ENCODE measurements around the gene OR5H2. TPM values are rescaled to one million over a fixed set of nuclear protein-coding genes. Genes with fewer than 3 reads are reported as not detected.

OR5H2 gene
- total RNA-seq, 1 donor from 2014 or later, result not detected

GRCh38 chr3:98322101-98322500, 39.8 kb downstream of the OR5H2 start:
- Mint-ChIP-seq H3K9me3 (ENCODE audit: unreplicated experiment) (no peaks in the 10 kb centered on the region), H3K27ac (ENCODE audit: unreplicated experiment) (no peak overlapping the region), H3K4me3 (ENCODE audit: unreplicated experiment) (no peak overlapping the region), H3K27me3 (ENCODE audit: unreplicated experiment) (no peaks in the 10 kb centered on the region), H3K4me1 (ENCODE audit: unreplicated experiment) (peaks cover 18% of the 10 kb centered on the region), H3K36me3 (ENCODE audit: low read depth, unreplicated experiment) (no peaks in the 10 kb centered on the region)
- no peak for DNase-seq (ENCODE audit: low spot score)
- TF ChIP-seq, protein P1, sequence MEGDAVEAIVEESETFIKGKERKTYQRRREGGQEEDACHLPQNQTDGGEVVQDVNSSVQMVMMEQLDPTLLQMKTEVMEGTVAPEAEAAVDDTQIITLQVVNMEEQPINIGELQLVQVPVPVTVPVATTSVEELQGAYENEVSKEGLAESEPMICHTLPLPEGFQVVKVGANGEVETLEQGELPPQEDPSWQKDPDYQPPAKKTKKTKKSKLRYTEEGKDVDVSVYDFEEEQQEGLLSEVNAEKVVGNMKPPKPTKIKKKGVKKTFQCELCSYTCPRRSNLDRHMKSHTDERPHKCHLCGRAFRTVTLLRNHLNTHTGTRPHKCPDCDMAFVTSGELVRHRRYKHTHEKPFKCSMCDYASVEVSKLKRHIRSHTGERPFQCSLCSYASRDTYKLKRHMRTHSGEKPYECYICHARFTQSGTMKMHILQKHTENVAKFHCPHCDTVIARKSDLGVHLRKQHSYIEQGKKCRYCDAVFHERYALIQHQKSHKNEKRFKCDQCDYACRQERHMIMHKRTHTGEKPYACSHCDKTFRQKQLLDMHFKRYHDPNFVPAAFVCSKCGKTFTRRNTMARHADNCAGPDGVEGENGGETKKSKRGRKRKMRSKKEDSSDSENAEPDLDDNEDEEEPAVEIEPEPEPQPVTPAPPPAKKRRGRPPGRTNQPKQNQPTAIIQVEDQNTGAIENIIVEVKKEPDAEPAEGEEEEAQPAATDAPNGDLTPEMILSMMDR (IDR thresholded peaks at IDR 0.05; ENCODE audit: unreplicated experiment), result no peak

DNA sequence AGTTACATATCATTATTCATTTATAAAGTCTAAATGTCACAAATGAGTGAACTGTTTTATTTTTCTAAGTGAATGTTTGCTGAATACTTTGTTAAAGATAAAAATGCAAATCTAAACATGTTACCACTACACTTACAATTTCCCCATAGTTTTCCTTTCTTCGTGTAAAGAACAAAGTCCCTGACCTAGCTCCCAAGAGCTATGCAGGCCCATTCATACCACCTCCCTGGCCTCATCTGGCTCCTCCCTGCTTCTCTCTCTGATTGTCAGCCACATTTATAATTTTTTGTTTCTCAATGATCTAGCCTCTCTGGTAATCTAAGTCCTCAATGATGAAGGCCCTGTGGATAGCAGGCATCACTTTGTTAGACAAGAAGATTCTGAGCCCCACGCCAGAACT, 40.4 kb downstream of the OR5H2 start:
- Mint-ChIP-seq H3K27me3 (ENCODE audit: unreplicated experiment) (peaks cover 2% of the 10 kb centered on the region), H3K4me3 (ENCODE audit: unreplicated experiment) (no peak overlapping the region), H3K36me3 (ENCODE audit: low read depth, unreplicated experiment) (no peaks in the 10 kb centered on the region), H3K9me3 (ENCODE audit: unreplicated experiment) (no peaks in the 10 kb centered on the region), H3K27ac (ENCODE audit: unreplicated experiment) (no peak overlapping the region), H3K4me1 (ENCODE audit: unreplicated experiment) (peaks cover 24% of the 10 kb centered on the region)
- TF ChIP-seq, protein P1 (IDR thresholded peaks at IDR 0.05; ENCODE audit: unreplicated experiment), result no peak
- DNase-seq (ENCODE audit: low spot score), result no peak

- H3K4me3 Mint-ChIP-seq (ENCODE audit: unreplicated experiment), result no peak overlapping the region
- no peaks in the 10 kb centered on the region for H3K9me3 Mint-ChIP-seq (ENCODE audit: unreplicated experiment)
- no peak for DNase-seq (ENCODE audit: low spot score)
- H3K27me3 Mint-ChIP-seq (ENCODE audit: unreplicated experiment), result peaks cover 3% of the 10 kb centered on the region
- no peaks in the 10 kb centered on the region for H3K36me3 Mint-ChIP-seq (ENCODE audit: low read depth, unreplicated experiment)
- TF ChIP-seq, protein P1 (IDR thresholded peaks at IDR 0.05; ENCODE audit: unreplicated experiment), result no peak
- no peak overlapping the region for H3K27ac Mint-ChIP-seq (ENCODE audit: unreplicated experiment)
- H3K4me1 Mint-ChIP-seq (ENCODE audit: unreplicated experiment), result peaks cover 30% of the 10 kb centered on the region
Measured at GRCh38 chr3:98323425-98323824, 41.1 kb downstream of the OR5H2 start.

GRCh38 chr3:98325055-98325454, 42.8 kb downstream of the OR5H2 start:
- Mint-ChIP-seq H3K27ac (ENCODE audit: unreplicated experiment) (peak overlapping the region; percentile 98), H3K9me3 (ENCODE audit: unreplicated experiment) (no peaks in the 10 kb centered on the region), H3K4me3 (ENCODE audit: unreplicated experiment) (peak overlapping the region; percentile 83), H3K36me3 (ENCODE audit: low read depth, unreplicated experiment) (no peaks in the 10 kb centered on the region), H3K4me1 (ENCODE audit: unreplicated experiment) (peaks cover 30% of the 10 kb centered on the region), H3K27me3 (ENCODE audit: unreplicated experiment) (peaks cover 3% of the 10 kb centered on the region)
- DNase-seq (ENCODE audit: low spot score), result no peak
- TF ChIP-seq, protein P1 (IDR thresholded peaks at IDR 0.05; ENCODE audit: unreplicated experiment), result no peak

GRCh38 chr3:98326105-98326893, 44.0 kb downstream of the OR5H2 start:
- Mint-ChIP-seq H3K36me3 (ENCODE audit: low read depth, unreplicated experiment) (no peaks in the 10 kb centered on the region), H3K27me3 (ENCODE audit: unreplicated experiment) (peaks cover 3% of the 10 kb centered on the region), H3K4me1 (ENCODE audit: unreplicated experiment) (peaks cover 30% of the 10 kb centered on the region), H3K4me3 (ENCODE audit: unreplicated experiment) (peak overlapping the region; percentile 83), H3K27ac (ENCODE audit: unreplicated experiment) (peak overlapping the region; percentile 98), H3K9me3 (ENCODE audit: unreplicated experiment) (no peaks in the 10 kb centered on the region)
- DNase-seq (ENCODE audit: low spot score), result no peak
- TF ChIP-seq, protein P1 (IDR thresholded peaks at IDR 0.05; ENCODE audit: unreplicated experiment), result no peak
